Right atrium auricular region (tissue), 2 donors: Measurements from ENCODE around the gene REEP6. TPM values are rescaled to one million over a fixed set of nuclear protein-coding genes. Genes with fewer than 3 reads are reported as not detected.

ENCODE experiments used
- DNase-seq: peaks from one replicate; pipeline ENCODE4 v3.0.0-alpha.2; 2019; ENCODE audit warnings: low spot score
- H3K27ac ChIP-seq, 2 donors: fragments of 200-600 bp; sonication (generic); 1 replicate in 1 of 2; 2 replicates in 1 of 2; pipeline ENCODE4 v1.5.1; 2016 to 2019
- H3K27me3 ChIP-seq, 2 donors: fragments of 200-600 bp; sonication (generic); one replicate each; pipeline versions ENCODE4 v1.5.1 to v1.6.0; 2017 to 2019
- H3K36me3 ChIP-seq: fragments of 200-600 bp; sonication (generic); one replicate; pipeline ENCODE4 v1.5.1; 2016
- H3K4me1 ChIP-seq, 2 donors: fragments of 200-600 bp; sonication (generic); one replicate each; pipeline versions ENCODE4 v1.5.1 to v1.6.0; 2017 to 2019
- H3K4me3 ChIP-seq, 2 donors: fragments of 200-600 bp; sonication (generic); 1 replicate in 1 of 2; 2 replicates in 1 of 2; pipeline ENCODE4 v1.5.1; 2017 to 2019; ENCODE audit warnings: mild to moderate bottlenecking in 1 of 2, moderate library complexity in 1 of 2
- H3K9me3 ChIP-seq, 2 donors: fragments of 200-600 bp; sonication (generic); one replicate each; pipeline ENCODE4 v1.5.1; 2019
- total RNA-seq, 2 donors: library from RNA; depleted of rRNA; stranded (reverse); fragments of >200 nt; gene quantifications; one replicate each; pipeline ENCODE4 v1.1.0, GENCODE V29; 2016
- TF ChIP-seq, protein P1 (sequence below), 2 donors: fragments of 200-600 bp; sonication (generic); IDR thresholded peaks; one replicate each; pipeline ENCODE4 v1.5.1; 2019; ENCODE audit warnings: antibody characterized with exemption in 2 of 2

REEP6 gene
- total RNA-seq, 2 donors from 2014 or later, result 1.3 to 2.3 TPM

DNA sequence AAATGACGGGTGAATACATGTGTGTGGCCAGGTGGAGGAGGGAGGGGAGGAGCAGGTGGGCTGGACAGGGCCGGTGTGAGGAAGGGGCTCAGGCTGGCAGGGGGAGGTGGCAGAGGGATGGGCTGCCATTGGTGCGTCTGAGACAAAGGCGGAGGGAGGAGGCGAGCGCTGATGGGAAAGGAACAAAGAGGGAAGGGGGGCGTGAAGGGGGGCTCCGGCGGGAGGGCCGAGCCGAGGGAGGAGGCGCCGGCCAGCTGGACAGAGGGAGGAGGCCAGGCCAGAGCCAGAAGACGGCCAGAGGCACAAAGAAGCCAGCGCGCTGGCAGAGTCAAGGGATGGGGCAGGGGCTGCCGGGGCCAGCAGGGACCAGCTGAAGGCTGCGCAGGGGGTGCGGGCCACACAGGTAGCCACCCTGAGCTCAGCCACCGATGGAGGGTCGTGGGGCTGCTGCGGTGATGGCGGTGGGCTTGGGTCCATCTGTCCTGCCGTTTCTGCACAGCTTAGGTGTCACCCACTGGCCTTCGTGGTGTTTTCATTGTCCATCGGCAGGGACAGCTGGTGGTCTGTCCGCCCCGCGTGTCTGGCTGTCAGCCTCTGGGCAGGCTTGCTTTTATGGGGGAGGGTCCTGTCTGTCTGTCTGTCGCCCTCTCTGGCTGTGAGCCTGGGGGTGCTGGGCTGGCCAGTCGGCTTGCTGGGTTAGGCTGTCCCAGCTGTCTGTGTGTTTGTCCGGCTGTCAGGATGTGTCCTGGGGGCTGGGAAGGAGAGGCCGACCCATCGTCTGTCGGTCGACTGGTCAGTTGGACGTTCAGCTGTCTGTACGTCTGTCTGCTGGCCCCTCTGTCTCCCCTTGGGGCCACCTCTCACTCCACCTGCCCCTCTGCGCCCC, 38.8 kb upstream of the REEP6 start:
- TF ChIP-seq, protein P1, sequence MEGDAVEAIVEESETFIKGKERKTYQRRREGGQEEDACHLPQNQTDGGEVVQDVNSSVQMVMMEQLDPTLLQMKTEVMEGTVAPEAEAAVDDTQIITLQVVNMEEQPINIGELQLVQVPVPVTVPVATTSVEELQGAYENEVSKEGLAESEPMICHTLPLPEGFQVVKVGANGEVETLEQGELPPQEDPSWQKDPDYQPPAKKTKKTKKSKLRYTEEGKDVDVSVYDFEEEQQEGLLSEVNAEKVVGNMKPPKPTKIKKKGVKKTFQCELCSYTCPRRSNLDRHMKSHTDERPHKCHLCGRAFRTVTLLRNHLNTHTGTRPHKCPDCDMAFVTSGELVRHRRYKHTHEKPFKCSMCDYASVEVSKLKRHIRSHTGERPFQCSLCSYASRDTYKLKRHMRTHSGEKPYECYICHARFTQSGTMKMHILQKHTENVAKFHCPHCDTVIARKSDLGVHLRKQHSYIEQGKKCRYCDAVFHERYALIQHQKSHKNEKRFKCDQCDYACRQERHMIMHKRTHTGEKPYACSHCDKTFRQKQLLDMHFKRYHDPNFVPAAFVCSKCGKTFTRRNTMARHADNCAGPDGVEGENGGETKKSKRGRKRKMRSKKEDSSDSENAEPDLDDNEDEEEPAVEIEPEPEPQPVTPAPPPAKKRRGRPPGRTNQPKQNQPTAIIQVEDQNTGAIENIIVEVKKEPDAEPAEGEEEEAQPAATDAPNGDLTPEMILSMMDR (IDR thresholded peaks at IDR 0.05), result no peak
- Histone ChIP-seq H3K4me1 (peaks cover 0 to 41% of the 10 kb centered on the region in 2 donors), H3K36me3 (no peaks in the 10 kb centered on the region), H3K27ac (no peak overlapping the region), H3K9me3 (no peaks in the 10 kb centered on the region), H3K4me3 (no peak overlapping the region), H3K27me3 (peaks cover 20 to 62% of the 10 kb centered on the region in 2 donors)
- DNase-seq, result no peak

DNA sequence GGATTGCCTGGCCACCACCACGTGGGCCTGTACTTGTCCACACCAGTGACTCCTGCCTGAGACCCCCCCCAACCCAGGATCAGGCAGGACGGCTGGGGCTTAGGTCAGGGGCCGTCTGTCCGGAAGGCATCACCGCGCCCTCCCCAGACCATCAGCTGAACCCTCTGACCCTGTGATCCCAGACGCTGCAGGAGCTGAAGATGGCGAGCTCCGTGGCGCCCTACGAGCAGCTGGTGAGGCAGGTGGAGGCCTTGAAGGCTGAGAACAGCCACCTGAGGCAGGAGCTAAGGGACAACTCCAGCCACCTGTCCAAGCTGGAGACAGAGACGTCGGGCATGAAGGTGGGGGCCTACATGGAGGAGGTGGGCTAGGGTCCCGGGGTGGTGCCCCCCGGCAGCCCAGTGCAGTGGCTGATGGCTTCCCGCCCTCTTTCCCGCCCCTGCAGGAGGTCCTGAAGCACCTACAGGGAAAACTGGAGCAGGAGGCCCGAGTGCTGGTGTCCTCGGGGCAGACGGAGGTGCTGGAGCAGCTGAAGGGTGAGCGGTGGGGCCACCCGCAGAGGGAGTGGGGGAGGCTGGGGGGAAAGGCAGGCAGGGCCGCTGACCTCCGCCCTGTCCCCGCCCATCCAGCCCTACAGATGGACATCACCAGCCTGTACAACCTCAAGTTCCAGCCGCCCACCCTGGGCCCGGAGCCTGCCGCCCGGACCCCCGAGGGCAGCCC, 38.0 kb upstream of the REEP6 start:
- peaks cover 0 to 41% of the 10 kb centered on the region in 2 donors for H3K4me1 ChIP-seq
- DNase-seq, result no peak
- TF ChIP-seq, protein P1 (IDR thresholded peaks at IDR 0.05), result no peak

DNA sequence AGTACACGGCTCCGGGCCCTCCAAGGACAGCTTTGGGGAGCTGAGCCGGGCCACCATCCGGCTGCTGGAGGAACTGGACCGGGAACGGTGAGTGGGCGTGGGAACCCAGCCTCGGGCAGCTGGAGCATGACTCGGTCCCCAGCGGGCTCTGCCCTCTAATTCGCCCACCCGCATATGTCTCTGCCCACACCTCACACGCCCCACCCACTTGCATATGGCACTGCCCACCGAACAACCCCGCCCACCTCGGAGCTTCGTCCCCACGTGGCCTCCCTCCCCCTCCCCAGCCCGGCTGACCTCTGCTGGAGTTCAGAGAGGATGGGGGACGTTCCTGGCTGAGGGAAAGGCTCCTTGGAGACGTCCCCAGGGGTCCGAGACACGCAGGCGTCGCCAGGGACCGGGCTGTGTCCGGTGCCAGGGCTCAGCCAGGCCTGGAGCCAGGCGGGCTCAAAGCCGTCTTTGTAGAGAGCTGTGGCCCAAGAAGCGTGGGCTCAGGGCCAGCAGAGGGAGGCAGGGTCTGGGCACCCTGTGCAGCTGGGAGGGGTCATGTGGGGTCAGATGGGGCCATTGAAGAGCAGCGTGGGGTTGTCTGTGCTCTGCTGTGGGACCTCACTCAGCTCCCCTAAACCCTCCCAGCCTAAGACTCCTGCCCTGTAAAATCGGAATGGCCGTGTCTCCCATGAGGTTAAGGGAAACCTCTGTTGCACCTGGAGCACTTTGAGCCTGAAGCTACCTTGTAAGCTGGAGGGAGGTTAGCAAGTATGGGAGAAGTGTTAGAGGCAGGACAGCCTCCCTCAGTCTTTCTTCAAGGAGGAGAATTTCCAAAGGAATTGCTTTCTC, 37.2 kb upstream of the REEP6 start:
- Histone ChIP-seq H3K4me3 (no peak overlapping the region), H3K36me3 (no peaks in the 10 kb centered on the region), H3K4me1 (peaks cover 0 to 41% of the 10 kb centered on the region in 2 donors), H3K27me3 (peaks cover 13 to 52% of the 10 kb centered on the region in 2 donors), H3K9me3 (no peaks in the 10 kb centered on the region), H3K27ac (no peak overlapping the region)
- TF ChIP-seq, protein P1 (IDR thresholded peaks at IDR 0.05), result no peak
- DNase-seq, result no peak

More for the DNA sequence above, 38.0 kb upstream of the REEP6 start:
- no peaks in the 10 kb centered on the region for H3K9me3 ChIP-seq
- no peak overlapping the region for H3K27ac ChIP-seq
- no peak overlapping the region for H3K4me3 ChIP-seq
- no peaks in the 10 kb centered on the region for H3K36me3 ChIP-seq
- H3K27me3 ChIP-seq, result peaks cover 13 to 54% of the 10 kb centered on the region in 2 donors

DNA sequence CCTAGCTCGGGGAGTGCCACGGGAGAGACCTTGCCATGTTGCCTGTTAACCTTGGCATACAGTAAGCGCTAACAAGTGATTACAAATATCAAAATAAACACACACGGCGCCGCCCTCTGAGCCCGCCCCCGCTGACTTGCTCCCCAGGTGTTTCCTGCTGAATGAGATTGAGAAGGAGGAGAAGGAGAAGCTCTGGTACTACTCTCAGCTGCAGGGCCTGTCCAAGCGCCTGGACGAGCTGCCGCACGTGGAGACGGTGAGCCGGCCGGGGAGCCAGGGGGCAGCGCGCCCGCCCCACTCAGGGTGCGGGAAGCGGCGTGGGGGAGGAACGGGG, 36.0 kb upstream of the REEP6 start:
- TF ChIP-seq, protein P1 (IDR thresholded peaks at IDR 0.05), result no peak
- peaks cover 13 to 44% of the 10 kb centered on the region in 2 donors for H3K27me3 ChIP-seq
- no peak overlapping the region for H3K4me3 ChIP-seq
- no peak for DNase-seq
- H3K36me3 ChIP-seq, result no peaks in the 10 kb centered on the region
- no peak overlapping the region for H3K27ac ChIP-seq
- no peaks in the 10 kb centered on the region for H3K9me3 ChIP-seq
- peaks cover 0 to 41% of the 10 kb centered on the region in 2 donors for H3K4me1 ChIP-seq

DNA sequence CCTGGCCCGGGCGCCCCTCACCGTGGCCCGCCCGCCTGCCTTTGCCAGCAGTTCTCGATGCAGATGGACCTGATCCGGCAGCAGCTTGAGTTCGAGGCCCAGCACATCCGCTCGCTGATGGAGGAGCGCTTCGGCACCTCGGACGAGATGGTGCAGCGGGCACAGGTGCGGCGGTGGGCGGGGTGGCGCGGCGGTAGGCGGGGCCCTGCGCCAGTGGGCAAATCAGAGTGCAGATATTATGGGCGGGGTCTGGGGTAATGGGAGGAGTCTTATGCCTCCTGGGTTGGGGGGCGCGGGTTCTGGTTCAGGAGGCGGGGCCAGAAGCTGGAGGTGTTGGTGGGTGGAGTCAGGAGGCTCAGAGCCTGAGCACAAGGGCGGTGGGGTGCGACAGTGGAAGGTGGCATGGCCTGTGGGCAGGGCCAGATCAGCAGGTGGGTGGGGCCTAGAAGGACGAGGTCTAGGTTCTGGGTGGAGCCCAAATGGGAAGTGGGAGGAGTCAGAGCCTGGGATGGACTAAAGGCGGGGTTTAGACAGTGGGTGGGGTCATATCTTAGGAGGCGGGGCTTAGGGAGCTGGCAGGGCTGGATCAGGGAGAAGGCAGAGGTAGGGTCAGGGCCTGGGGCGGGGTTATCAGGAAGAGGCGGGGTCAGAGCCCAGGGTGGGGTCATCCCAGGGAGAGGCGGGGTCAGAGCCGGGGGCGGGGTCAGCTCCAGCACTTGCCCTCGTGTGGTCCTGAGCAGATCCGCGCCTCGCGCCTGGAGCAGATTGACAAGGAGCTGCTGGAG, 35.5 kb upstream of the REEP6 start:
- Histone ChIP-seq H3K27ac (no peak overlapping the region), H3K9me3 (no peaks in the 10 kb centered on the region), H3K4me3 (no peak overlapping the region), H3K36me3 (no peaks in the 10 kb centered on the region), H3K4me1 (peaks cover 0 to 41% of the 10 kb centered on the region in 2 donors), H3K27me3 (peaks cover 10 to 39% of the 10 kb centered on the region in 2 donors)
- TF ChIP-seq, protein P1 (IDR thresholded peaks at IDR 0.05), result no peak
- no peak for DNase-seq
